Measurements from ENCODE around the gene TLR3.

Gene TLR3

GRCh38 chr4:186051096-186051495 is 17.9 kb upstream of the TLR3 start:
- DNase-seq, result no peak

- DNase-seq, result no peak
These were observed 10.5 kb upstream of the TLR3 start for GRCh38 chr4:186058253-186058979.

DNA sequence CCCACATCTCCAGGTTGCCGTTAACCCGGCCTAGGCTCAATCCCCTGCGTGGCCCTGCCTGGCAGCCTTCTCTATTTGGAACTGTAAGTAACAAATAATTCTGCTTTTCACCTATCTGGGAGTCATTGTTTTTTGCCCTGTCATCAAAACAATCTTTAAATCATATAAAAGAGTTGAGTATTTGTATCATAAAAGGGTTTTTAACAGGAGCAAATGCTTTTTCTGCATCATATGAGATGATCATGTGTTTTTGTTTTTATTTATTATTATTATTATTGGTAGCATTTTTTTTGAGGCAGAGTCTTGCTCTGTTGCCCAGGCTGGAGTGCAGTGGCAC is 10.0 kb upstream of the TLR3 start:
- DNase-seq, result no peak

DNA sequence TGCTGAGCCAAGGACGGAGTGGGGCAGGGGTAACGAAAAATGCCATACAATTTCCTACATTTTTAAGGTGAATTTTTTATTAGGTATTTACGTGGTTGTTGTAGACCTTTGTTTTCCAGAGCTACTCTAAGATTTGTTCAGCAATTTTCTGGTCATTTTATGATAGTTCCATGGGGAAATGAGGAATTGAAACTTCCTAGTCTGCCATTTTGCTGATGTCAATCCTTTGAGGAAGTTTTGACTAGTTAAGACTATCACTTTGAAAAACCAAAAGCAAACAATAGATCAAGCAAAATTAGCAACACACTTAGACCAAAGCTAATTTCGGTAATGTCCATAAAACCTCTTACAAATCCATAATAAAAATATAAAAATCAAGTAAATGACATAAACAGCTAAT is 7.0 kb upstream of the TLR3 start:
- DNase-seq, result no peak

- DNase-seq, result no peak
These were observed 1.1 kb upstream of the TLR3 start for GRCh38 chr4:186067757-186068385.

DNA sequence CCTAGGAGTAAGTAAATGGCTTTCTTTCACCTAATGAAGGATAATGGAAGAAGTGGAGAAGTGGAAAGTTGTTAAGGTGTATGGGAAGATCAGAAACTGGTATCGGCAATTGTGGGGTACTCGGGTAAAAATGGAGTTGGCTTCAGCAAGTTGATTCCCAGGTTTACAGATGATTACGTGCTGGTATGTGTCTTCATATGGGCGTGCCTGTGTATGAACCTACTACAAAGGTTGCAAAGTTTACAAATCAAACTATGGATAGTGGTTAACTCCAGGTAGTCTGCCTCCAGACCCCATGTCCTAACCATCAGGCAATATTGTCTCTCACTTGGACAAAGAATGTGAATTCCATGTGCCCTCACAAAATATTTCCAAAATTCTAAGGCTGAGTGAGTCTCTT is 773 bp downstream of the TLR3 start:
- no peak for DNase-seq

DNA sequence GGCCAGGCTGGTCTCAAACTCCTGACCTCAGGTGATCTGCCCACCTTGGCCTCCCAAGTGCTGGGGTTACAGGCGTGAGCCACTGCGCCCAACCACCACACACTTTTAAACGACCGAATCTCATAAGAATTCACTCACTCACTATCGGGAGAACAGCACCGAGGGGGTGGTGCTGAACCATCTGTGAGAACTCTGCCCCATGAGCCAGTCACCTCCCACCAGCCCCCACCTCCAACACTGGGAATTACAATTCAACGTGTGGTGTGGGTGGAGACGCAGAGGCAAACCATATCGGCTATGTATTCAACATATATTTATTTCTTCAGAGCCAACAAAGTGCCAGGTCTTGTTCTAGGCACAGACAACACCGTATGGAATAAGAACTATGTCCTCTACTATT is 3.6 kb downstream of the TLR3 start:
- no peak for DNase-seq

- DNase-seq, result no peak
These were observed 5.2 kb downstream of the TLR3 start for GRCh38 chr4:186074189-186074588.

DNA sequence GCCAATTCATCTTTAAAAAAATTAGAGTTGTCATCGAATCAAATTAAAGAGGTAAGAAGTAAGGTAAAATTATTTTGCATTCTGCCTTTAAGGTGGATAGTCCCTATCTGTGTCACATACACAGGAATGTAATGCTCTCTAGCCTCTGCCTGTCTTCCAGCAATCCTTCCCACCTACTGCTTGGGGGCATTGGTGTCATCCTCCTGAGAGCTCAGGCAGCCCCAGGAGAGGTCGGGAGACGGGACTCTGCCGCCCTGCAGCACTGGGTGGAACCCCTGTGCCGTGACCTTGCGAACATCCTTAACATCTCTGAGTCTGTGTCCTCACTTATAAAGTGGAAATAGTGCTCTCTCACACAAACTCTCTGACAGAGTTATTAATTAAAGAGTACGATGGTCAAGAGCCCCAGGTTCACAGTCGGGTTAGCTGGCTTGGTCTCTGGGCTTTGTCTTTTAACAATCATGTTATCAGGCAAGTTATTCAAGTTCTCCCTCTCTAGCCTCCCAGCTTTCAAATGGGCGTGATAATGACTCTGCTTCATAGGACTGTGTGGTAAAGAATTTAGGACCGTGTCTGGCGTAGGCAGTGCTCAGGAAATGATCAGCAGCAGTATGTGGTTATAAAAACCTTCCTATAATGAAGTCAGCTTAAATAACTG is 10.2 kb downstream of the TLR3 start:
- no peak for DNase-seq

DNA sequence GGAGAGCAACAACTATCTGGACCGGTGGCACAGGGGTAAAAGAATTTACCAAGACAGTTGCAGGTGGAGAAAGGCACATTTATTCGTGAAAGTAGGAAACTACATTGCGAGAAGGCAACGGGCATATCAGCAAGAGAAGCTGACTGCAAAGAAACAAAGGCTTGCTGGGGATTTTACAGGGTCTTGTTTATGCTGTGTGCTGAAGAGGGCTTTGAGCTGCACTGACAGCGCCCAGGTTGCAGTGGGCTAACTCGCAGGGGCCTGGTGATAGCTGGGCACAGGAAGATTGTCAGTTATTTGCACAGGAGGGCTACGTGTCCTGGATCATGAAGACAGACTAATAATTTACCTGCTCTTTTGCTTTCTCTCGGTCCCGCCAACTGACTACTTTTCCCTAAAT is 10.7 kb downstream of the TLR3 start:
- DNase-seq, result no peak

DNA sequence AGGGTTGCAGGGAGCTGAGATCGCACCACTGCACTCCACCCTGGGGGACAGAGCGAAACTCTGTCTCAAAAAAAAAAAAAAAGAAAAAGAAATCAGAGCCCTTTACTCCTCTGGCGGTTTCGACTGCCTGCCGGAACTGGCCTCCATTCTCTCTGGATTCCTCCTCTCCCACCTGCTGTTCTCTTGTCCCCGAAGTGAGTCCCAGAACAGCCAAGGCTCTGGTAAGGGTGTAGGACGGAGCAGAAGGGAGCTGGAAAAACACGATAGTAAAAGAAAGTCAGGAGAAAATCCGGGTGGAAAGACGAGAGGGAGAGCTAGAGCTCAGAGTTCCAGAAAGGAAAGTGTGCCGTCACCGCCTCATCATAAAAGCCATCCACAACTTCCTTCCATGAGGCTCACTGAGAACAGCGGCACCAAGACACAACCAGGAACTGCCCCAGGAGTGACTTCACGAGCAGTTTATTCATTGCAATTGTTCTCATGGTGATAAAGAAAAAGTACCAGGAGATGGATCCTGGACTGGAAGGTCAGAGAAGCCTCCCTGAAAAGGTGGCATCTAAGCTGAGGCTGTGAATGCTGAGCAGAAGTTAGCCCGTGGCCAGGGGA is 12.3 kb downstream of the TLR3 start:
- DNase-seq, result no peak

GRCh38 chr4:186082221-186082620 is 13.3 kb downstream of the TLR3 start:
- no peak for DNase-seq

GRCh38 chr4:186088523-186088922 is 19.6 kb downstream of the TLR3 start:
- no peak for DNase-seq

DNA sequence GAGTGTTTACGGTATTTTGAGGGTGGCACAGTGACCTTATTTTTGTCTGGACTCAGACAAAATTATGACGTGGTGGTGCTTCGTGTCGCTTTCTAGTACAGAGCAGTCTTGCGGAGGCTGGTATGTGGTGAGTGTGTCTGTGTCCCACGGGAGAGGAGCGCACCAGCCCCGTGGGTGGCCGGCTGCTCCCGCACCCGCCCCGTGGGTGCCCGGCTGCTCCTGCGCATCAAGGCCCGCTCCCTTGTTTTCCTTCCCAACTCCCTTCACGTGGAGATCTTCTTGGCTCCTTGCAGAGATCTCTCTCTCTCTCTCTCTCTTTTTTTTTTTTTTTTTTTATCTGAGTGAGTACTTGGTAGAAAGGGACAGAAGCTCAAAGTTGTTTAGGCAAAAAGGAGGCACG is 23.3 kb downstream of the TLR3 start:
- no peak for DNase-seq

DNA sequence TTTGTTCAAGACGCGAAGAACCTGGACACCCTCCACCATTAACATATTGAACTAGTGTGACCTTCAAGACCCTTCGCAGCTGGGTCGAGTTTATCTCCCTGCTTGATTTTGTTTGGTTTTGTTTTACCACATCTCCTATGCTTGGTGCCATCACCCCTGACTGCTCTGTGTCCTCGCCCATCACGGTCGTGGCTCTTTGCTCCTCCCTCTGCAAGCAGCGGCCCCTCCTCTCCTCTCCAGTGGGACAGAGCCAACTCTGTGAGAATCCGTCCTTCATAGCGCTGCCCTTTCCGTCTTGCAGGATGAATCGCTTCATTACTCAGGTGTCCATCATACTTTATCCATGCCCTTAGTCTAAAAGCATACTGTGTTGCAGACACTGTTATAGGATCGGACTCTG is 26.4 kb downstream of the TLR3 start:
- DNase-seq, result no peak

GRCh38 chr4:186096681-186097165 is 27.8 kb downstream of the TLR3 start:
- no peak for DNase-seq

GRCh38 chr4:186097386-186097785 is 28.4 kb downstream of the TLR3 start:
- no peak for DNase-seq

DNA sequence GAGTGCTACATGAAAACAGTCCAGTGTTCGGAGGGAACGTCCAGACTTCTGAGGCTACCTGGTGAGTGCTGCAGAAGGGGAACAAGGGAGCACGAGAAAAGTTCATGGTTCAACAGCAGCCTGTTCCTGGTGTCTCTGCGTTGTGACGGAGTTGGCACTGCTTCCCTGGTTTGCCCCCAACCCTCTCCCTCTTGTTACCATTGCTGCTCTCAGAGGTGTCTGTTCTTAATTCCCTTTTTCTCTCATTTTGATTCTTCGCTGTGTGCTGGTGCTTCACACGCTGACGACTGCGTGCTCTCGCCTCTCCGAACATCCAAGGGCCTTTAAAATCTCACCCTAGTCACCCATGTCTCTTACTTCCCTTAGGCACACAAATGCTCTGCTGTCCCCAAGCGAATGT is 34.0 kb downstream of the TLR3 start:
- DNase-seq, result no peak

DNA sequence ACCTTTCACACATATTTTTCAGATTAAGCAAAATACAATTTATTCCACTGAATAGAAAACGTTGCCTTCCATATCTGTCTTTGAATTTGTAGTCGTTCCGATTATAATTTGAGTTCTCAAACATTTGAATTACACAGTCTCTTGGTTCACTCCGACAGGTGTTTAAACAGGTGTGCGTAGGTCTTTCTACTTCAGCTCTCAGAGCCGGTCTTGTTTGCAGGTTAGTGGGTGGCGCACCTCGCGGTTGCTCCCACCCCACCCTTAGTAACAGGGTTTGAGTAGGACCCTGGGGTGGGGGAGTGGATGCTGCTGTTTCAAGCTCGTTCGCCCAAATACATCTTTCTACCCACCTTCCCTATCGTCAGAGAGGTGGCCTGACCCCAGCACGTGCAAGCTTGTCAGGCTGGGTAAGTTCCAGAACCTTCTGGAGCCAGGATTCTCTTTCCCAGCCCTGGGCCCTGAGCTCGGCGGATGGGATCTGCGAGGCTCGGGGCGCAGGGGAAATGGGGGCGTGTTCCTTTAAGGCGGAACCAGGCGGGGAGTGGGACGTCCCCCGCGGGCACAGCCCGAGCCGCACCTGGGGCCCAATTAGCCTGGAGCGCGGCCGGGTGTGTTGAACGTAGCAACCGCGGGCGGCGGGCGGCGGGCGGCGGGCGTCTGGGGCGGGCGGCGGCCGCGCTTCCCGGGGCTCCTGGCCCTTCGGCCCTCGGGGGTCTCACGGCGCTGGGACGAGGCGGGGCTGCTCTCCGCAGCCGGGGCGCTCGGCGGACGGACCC is 35.3 kb downstream of the TLR3 start, which contains the start of gene FAM149A:
Gene FAM149A (plus strand): TSS at position 591 of the 776 bp plus-strand sequence.
- no peak for DNase-seq

- DNase-seq, result no peak
These were observed 36.1 kb downstream of the TLR3 start for GRCh38 chr4:186104890-186105646.

- no peak for DNase-seq
These were observed 36.8 kb downstream of the TLR3 start for GRCh38 chr4:186105647-186106321.

DNA sequence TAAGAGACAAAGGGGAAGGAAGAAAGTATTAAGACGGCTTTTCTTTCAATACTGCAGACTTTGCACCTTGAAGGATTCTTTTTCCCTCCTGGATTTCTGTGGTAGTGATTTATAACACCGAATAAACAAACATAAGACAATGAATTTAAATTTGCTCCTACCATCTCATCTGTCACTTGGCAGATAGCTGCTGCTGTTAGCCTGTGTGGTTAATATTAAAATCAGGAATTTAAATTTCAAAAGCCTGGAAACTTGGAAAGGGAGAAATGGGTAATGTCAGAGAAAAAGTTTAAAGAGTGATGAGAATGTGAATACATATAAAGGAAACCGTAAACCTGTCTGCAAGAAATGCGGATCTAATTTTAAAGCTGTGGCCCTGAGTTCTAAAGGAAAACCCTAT is 39.0 kb downstream of the TLR3 start:
- no peak for DNase-seq
